Vagina (tissue), 2 donors: ENCODE results near the gene KIF3C. TPM values are rescaled to one million over a fixed set of nuclear protein-coding genes. Genes with fewer than 3 reads are reported as not detected.

ENCODE experiments used
- DNase-seq, 2 donors: peaks; one replicate each; pipeline ENCODE4 v3.0.0-alpha.2; 2017; ENCODE audit errors: extremely low spot score in 2 of 2
- H3K27ac ChIP-seq: fragments of 200-600 bp; sonication (generic); one replicate; pipeline ENCODE4 v1.5.1; 2019
- H3K27me3 ChIP-seq: fragments of 200-600 bp; sonication (generic); one replicate; pipeline ENCODE4 v1.5.1; 2019
- H3K36me3 ChIP-seq, 2 donors: fragments of 200-600 bp; sonication (generic); one replicate each; pipeline ENCODE4 v1.5.1; 2017 to 2019
- H3K4me1 ChIP-seq: fragments of 200-600 bp; sonication (generic); one replicate; pipeline ENCODE4 v1.5.1; 2019
- H3K4me3 ChIP-seq, 2 donors: fragments of 200-600 bp; sonication (generic); 1 replicate in 1 of 2; 2 replicates in 1 of 2; pipeline ENCODE4 v1.5.1; 2016 to 2019
- H3K9me3 ChIP-seq: fragments of 200-600 bp; sonication (generic); one replicate; pipeline ENCODE4 v1.5.1; 2019
- POLR2A ChIP-seq, 2 donors: fragments of 450-650 bp; IDR thresholded peaks; one replicate each; pipeline ENCODE4 v1.6.1; 2017; ENCODE audit warnings: antibody characterized with exemption in 2 of 2, mild to moderate bottlenecking in 2 of 2, moderate library complexity in 2 of 2
- POLR2AphosphoS5 ChIP-seq, 2 donors: sonication (generic); formaldehyde crosslinking; IDR thresholded peaks; one replicate each; pipeline ENCODE4 v1.9.0; 2017; ENCODE audit warnings: antibody characterized with exemption in 2 of 2, mild to moderate bottlenecking in 2 of 2, low read depth in 1 of 2; ENCODE audit not compliant: insufficient read depth in 1 of 2
- intact Hi-C: fragments of 100-400 bp; cut with DNase I; formaldehyde crosslinking; loops from one replicate; pipeline ENCODE4 v1.15.1; 2023
- small RNA-seq: library from RNA; depleted of rRNA; stranded (forward); fragments of <200 nt; gene quantifications from one replicate; pipeline ENCODE3, GENCODE V24; 2016
- total RNA-seq: library from RNA; depleted of rRNA; stranded (reverse); fragments of >200 nt; gene quantifications from one replicate; pipeline ENCODE4 v1.2.3, GENCODE V29; 2016
- TF ChIP-seq, protein P1 (sequence below), 3 experiments: fragments of 450-650 bp in 2 of 3; fragments of 200-600 bp in 1 of 3; sonication (generic) in 1 of 3; IDR thresholded peaks; one replicate each; pipeline ENCODE4 v1.5.1; 2017 to 2019; ENCODE audit warnings: antibody characterized with exemption in 3 of 3, mild to moderate bottlenecking in 2 of 3, moderate library complexity in 2 of 3

KIF3C gene
- total RNA-seq, 1 donor from 2014 or later: 9.3 TPM

- no peaks in the 10 kb centered on the region for H3K36me3 ChIP-seq
- H3K4me1 ChIP-seq: peaks cover 12% of the 10 kb centered on the region
- H3K27me3 ChIP-seq: no peaks in the 10 kb centered on the region
- peak within 1 kb of the TSS; percentile 90 for H3K27ac ChIP-seq
- DNase-seq: peak; percentile 97
- no peaks in the 10 kb centered on the region for H3K9me3 ChIP-seq
- intact Hi-C loops: no loop called here
- TF ChIP-seq, protein P1, sequence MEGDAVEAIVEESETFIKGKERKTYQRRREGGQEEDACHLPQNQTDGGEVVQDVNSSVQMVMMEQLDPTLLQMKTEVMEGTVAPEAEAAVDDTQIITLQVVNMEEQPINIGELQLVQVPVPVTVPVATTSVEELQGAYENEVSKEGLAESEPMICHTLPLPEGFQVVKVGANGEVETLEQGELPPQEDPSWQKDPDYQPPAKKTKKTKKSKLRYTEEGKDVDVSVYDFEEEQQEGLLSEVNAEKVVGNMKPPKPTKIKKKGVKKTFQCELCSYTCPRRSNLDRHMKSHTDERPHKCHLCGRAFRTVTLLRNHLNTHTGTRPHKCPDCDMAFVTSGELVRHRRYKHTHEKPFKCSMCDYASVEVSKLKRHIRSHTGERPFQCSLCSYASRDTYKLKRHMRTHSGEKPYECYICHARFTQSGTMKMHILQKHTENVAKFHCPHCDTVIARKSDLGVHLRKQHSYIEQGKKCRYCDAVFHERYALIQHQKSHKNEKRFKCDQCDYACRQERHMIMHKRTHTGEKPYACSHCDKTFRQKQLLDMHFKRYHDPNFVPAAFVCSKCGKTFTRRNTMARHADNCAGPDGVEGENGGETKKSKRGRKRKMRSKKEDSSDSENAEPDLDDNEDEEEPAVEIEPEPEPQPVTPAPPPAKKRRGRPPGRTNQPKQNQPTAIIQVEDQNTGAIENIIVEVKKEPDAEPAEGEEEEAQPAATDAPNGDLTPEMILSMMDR (IDR thresholded peaks at IDR 0.05): peak in 1 of 3 experiments; percentile 29
- peak; percentile 89 to 91 for TF ChIP-seq POLR2AphosphoS5 (IDR thresholded peaks at IDR 0.05; ENCODE audit: insufficient read depth in 1 of 2, low read depth in 1 of 2)
- TF ChIP-seq POLR2A (IDR thresholded peaks at IDR 0.05): peak in 1 of 2 donors; percentile 46
- H3K4me3 ChIP-seq: peak within 1 kb of the TSS; percentile 58 to 90
These were observed 103.8 kb downstream of the KIF3C start, which contains the start of gene ASXL2 for GRCh38 chr2:25878361-25879132. ASXL2 (minus strand) TSS chr2:25878487; CDS start chr2:25878222, 265 bp downstream.

DNA sequence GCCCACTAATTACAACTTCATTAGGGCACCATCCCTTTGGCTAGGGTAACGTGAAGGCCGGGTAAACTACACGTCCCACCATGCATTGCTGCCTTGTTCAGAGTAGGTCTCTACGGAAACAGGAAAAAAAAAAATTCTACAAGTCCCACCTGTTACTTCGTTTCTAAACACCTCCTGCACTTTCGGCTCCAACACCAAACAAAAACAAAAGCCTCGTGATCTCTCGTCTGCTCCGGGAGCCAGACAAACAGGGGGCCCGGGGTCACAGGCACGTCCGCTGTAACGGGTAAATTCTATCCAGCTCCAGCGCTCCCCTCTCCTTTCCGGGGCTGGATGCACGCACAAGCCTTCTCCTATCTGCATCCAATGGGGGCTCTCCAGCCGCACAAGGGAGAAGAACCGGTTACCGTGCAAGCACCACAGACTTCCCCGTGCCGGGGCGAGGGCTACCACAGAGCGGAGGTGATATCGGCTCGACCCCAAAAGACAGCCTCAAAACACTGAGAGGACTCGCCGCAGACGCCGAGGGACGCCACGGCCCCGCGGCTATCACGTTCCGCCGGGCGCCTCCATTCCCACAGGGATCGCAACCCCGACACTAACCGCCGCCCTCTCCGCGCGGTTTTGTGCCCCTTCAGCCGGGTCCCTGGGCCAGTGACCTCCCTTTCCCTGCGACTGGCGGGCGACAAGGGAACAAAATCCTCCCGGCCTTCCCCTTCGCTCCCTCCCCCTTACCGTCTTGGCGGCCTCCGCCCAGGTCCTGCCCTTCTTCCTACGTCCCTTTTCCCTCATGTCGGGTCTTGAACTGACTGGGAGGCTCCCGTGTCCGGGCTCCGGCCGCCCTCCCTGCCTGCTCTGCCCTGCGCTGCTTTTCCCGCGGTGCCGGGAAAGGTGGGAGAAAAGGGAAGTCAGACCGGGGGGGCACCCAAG is 104.6 kb downstream of the KIF3C start:
- intact Hi-C loops: no loop called here
- Histone ChIP-seq H3K4me3 (peak overlapping the region; percentile 58 to 90), H3K27ac (peak overlapping the region; percentile 90), H3K27me3 (no peaks in the 10 kb centered on the region), H3K9me3 (no peaks in the 10 kb centered on the region), H3K4me1 (peaks cover 12% of the 10 kb centered on the region), H3K36me3 (no peaks in the 10 kb centered on the region)
- peak in 1 of 2 donors; percentile 87 for DNase-seq
- TF ChIP-seq POLR2AphosphoS5 (IDR thresholded peaks at IDR 0.05; ENCODE audit: insufficient read depth in 1 of 2, low read depth in 1 of 2) (no peak), POLR2A (IDR thresholded peaks at IDR 0.05) (no peak)
- TF ChIP-seq, protein P1 (IDR thresholded peaks at IDR 0.05): no peak

Small RNA genes lying within 50 kb of the gene (small RNA-seq; reads per million reads assigned to genes)
- gene NDUFB4P4: not detected
- gene UQCRHP2: not detected

Other genes starting within 250 kb of the KIF3C start
- gene ASXL2, start 104.0 kb downstream of the KIF3C start, total RNA-seq: 16.2 TPM
- 135 TPM for gene RAB10, start 51.6 kb upstream of the KIF3C start, total RNA-seq
- 4.4 TPM for gene GAREM2, start 190.6 kb upstream of the KIF3C start, total RNA-seq